Measurements from ENCODE around the gene MAP4K4. TPM values are rescaled to one million over a fixed set of nuclear protein-coding genes. Genes with fewer than 3 reads are reported as not detected.

The MAP4K4 gene
- total RNA-seq, 1 donor from 2014 or later, result 166 TPM

GRCh38 chr2:101741775-101742520, 44.4 kb downstream of the MAP4K4 start:
- peaks cover 70% of the 10 kb centered on the region for H3K4me1 Mint-ChIP-seq (ENCODE audit: unreplicated experiment)
- no peak for DNase-seq (ENCODE audit: extremely low spot score, unreplicated experiment)
- TF ChIP-seq CTCF (conservative IDR thresholded peaks at IDR 0.05), result no peak

GRCh38 chr2:101742547-101742946, 45.0 kb downstream of the MAP4K4 start:
- H3K36me3 Mint-ChIP-seq, result peaks cover 11% of the 10 kb centered on the region
- H3K4me1 Mint-ChIP-seq (ENCODE audit: unreplicated experiment), result peaks cover 65% of the 10 kb centered on the region
- DNase-seq (ENCODE audit: extremely low spot score, unreplicated experiment), result no peak
- H3K27ac Mint-ChIP-seq, result peak overlapping the region; percentile 77
- peak overlapping the region; percentile 21 for H3K4me3 Mint-ChIP-seq
- no peaks in the 10 kb centered on the region for H3K27me3 Mint-ChIP-seq
- H3K9me3 Mint-ChIP-seq, result no peaks in the 10 kb centered on the region
- no peak for TF ChIP-seq CTCF (conservative IDR thresholded peaks at IDR 0.05)

More at GRCh38 chr2:101741775-101742520, 44.4 kb downstream of the MAP4K4 start:
- H3K27ac Mint-ChIP-seq, result peak overlapping the region; percentile 77
- H3K36me3 Mint-ChIP-seq, result peaks cover 11% of the 10 kb centered on the region
- H3K27me3 Mint-ChIP-seq, result no peaks in the 10 kb centered on the region
- peak overlapping the region; percentile 21 for H3K4me3 Mint-ChIP-seq
- no peaks in the 10 kb centered on the region for H3K9me3 Mint-ChIP-seq

GRCh38 chr2:101743288-101743687, 45.8 kb downstream of the MAP4K4 start:
- DNase-seq (ENCODE audit: extremely low spot score, unreplicated experiment), result no peak
- no peak for TF ChIP-seq CTCF (conservative IDR thresholded peaks at IDR 0.05)
- peak overlapping the region; percentile 27 for H3K27ac Mint-ChIP-seq
- H3K4me3 Mint-ChIP-seq, result no peak overlapping the region
- peaks cover 11% of the 10 kb centered on the region for H3K36me3 Mint-ChIP-seq
- no peaks in the 10 kb centered on the region for H3K27me3 Mint-ChIP-seq
- no peaks in the 10 kb centered on the region for H3K9me3 Mint-ChIP-seq
- H3K4me1 Mint-ChIP-seq (ENCODE audit: unreplicated experiment), result peaks cover 58% of the 10 kb centered on the region

- H3K27ac Mint-ChIP-seq, result no peak overlapping the region
- peaks cover 50% of the 10 kb centered on the region for H3K4me1 Mint-ChIP-seq (ENCODE audit: unreplicated experiment)
- no peak for DNase-seq (ENCODE audit: extremely low spot score, unreplicated experiment)
- no peaks in the 10 kb centered on the region for H3K9me3 Mint-ChIP-seq
- TF ChIP-seq CTCF (conservative IDR thresholded peaks at IDR 0.05), result no peak
- H3K4me3 Mint-ChIP-seq, result no peak overlapping the region
- H3K27me3 Mint-ChIP-seq, result no peaks in the 10 kb centered on the region
- H3K36me3 Mint-ChIP-seq, result peaks cover 11% of the 10 kb centered on the region
Observed at GRCh38 chr2:101744832-101745231, 47.3 kb downstream of the MAP4K4 start.

- DNase-seq (ENCODE audit: extremely low spot score, unreplicated experiment), result no peak
- H3K27ac Mint-ChIP-seq, result no peak overlapping the region
- no peaks in the 10 kb centered on the region for H3K9me3 Mint-ChIP-seq
- no peaks in the 10 kb centered on the region for H3K27me3 Mint-ChIP-seq
- no peak for TF ChIP-seq CTCF (conservative IDR thresholded peaks at IDR 0.05)
- peaks cover 10% of the 10 kb centered on the region for H3K36me3 Mint-ChIP-seq
- no peak overlapping the region for H3K4me3 Mint-ChIP-seq
- H3K4me1 Mint-ChIP-seq (ENCODE audit: unreplicated experiment), result peaks cover 46% of the 10 kb centered on the region
Observed at GRCh38 chr2:101745711-101746694, 48.5 kb downstream of the MAP4K4 start.

Data from type B pancreatic cell (in vitro differentiated cells).